ENCODE results near the gene REEP1.

REEP1 gene

GRCh38 chr2:86358957-86359356 lies 21.5 kb upstream of the REEP1 start:
- no peaks in the 10 kb centered on the region for H3K9me2 ChIP-seq (ENCODE audit: low read depth, low read length)
- H3K36me3 ChIP-seq (ENCODE audit: insufficient read depth, low read length), result no peaks in the 10 kb centered on the region
- TF ChIP-seq EZH2 (IDR thresholded peaks at IDR 0.05; ENCODE audit: borderline replicate concordance, low read length) (no peak), CTCF (IDR thresholded peaks at IDR 0.05; ENCODE audit: low read length) (no peak)
- H3K27me3 ChIP-seq (ENCODE audit: insufficient read depth, low read length), result no peaks in the 10 kb centered on the region
- no peaks in the 10 kb centered on the region for H3K4me1 ChIP-seq (ENCODE audit: insufficient read depth, low read length, severe bottlenecking)
- no peak overlapping the region for H3K4me2 ChIP-seq (ENCODE audit: low read length)
- no peak overlapping the region for H2AFZ ChIP-seq (ENCODE audit: low read length)
- no peaks in the 10 kb centered on the region for H3K79me2 ChIP-seq (ENCODE audit: insufficient read depth, low read length)
- H3F3A ChIP-seq (ENCODE audit: insufficient read depth, low read length), result no peaks in the 10 kb centered on the region
- no peaks in the 10 kb centered on the region for H4K20me1 ChIP-seq (ENCODE audit: insufficient read depth, low read length)
- no peaks in the 10 kb centered on the region for H3K9me3 ChIP-seq (ENCODE audit: low read length)
- H3K9ac ChIP-seq (ENCODE audit: low read length), result no peak overlapping the region
- no peak overlapping the region for H3K4me3 ChIP-seq (ENCODE audit: low read depth, low read length, poor library complexity, severe bottlenecking)
- H3K27ac ChIP-seq (ENCODE audit: low read depth, low read length, poor library complexity, severe bottlenecking), result no peak overlapping the region

- TF ChIP-seq CTCF (IDR thresholded peaks at IDR 0.05; ENCODE audit: low read length) (no peak), EZH2 (IDR thresholded peaks at IDR 0.05; ENCODE audit: borderline replicate concordance, low read length) (no peak)
- no peak overlapping the region for H3K4me3 ChIP-seq (ENCODE audit: low read depth, low read length, poor library complexity, severe bottlenecking)
- no peak overlapping the region for H2AFZ ChIP-seq (ENCODE audit: low read length)
- no peak overlapping the region for H3K9ac ChIP-seq (ENCODE audit: low read length)
- H3K9me2 ChIP-seq (ENCODE audit: low read depth, low read length), result no peaks in the 10 kb centered on the region
- H3F3A ChIP-seq (ENCODE audit: insufficient read depth, low read length), result no peaks in the 10 kb centered on the region
- no peaks in the 10 kb centered on the region for H3K27me3 ChIP-seq (ENCODE audit: insufficient read depth, low read length)
- no peaks in the 10 kb centered on the region for H3K36me3 ChIP-seq (ENCODE audit: insufficient read depth, low read length)
- H3K4me1 ChIP-seq (ENCODE audit: insufficient read depth, low read length, severe bottlenecking), result no peaks in the 10 kb centered on the region
- no peak overlapping the region for H3K4me2 ChIP-seq (ENCODE audit: low read length)
- no peaks in the 10 kb centered on the region for H3K79me2 ChIP-seq (ENCODE audit: insufficient read depth, low read length)
- no peak overlapping the region for H3K27ac ChIP-seq (ENCODE audit: low read depth, low read length, poor library complexity, severe bottlenecking)
- no peaks in the 10 kb centered on the region for H3K9me3 ChIP-seq (ENCODE audit: low read length)
- H4K20me1 ChIP-seq (ENCODE audit: insufficient read depth, low read length), result no peaks in the 10 kb centered on the region
Observed at GRCh38 chr2:86357392-86357963, 20.1 kb upstream of the REEP1 start.

- Histone ChIP-seq H2AFZ (ENCODE audit: low read length) (no peak overlapping the region), H3K27me3 (ENCODE audit: insufficient read depth, low read length) (no peaks in the 10 kb centered on the region), H3K36me3 (ENCODE audit: insufficient read depth, low read length) (no peaks in the 10 kb centered on the region), H3K27ac (ENCODE audit: low read depth, low read length, poor library complexity, severe bottlenecking) (no peak overlapping the region), H3K4me1 (ENCODE audit: insufficient read depth, low read length, severe bottlenecking) (no peaks in the 10 kb centered on the region), H3F3A (ENCODE audit: insufficient read depth, low read length) (no peaks in the 10 kb centered on the region), H4K20me1 (ENCODE audit: insufficient read depth, low read length) (no peaks in the 10 kb centered on the region), H3K9me2 (ENCODE audit: low read depth, low read length) (no peaks in the 10 kb centered on the region), H3K4me3 (ENCODE audit: low read depth, low read length, poor library complexity, severe bottlenecking) (no peak overlapping the region), H3K9ac (ENCODE audit: low read length) (no peak overlapping the region), H3K9me3 (ENCODE audit: low read length) (no peaks in the 10 kb centered on the region), H3K79me2 (ENCODE audit: insufficient read depth, low read length) (no peaks in the 10 kb centered on the region), H3K4me2 (ENCODE audit: low read length) (no peak overlapping the region)
- TF ChIP-seq CTCF (IDR thresholded peaks at IDR 0.05; ENCODE audit: low read length) (no peak), EZH2 (IDR thresholded peaks at IDR 0.05; ENCODE audit: borderline replicate concordance, low read length) (no peak)
Observed at GRCh38 chr2:86352727-86353221, 15.3 kb upstream of the REEP1 start.
